Measurements from ENCODE around the gene UFM1.
"Not testable (repeated sequence)": the region's sequence is repeated elsewhere in the genome, so short reads cannot be mapped to it uniquely, and the experiment has no call there.

Gene UFM1

GRCh38 chr13:38366954-38367645, 17.4 kb downstream of the UFM1 start:
- no peak for DNase-seq

DNA sequence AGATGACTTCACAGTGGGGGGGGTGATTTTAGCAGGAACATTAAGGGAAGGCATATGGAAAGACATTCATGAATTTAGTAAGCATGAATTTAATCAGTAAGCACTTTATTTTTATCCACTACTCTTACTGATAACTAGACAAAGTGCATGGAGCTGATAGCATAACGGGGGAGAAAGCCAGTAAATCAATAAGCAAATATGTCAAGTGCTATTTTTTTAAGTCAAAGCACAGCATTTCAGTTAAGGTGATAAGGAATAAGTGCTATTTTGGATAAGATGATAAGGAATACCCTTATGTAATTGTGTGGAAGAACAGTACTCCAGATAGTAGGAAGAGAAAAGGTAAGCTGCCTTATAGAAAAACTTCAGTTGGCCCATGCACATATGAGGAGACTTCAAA, 19.4 kb downstream of the UFM1 start:
- DNase-seq, result no peak

- not testable (repeated sequence) for DNase-seq
Measured at GRCh38 chr13:38370096-38370495, 20.4 kb downstream of the UFM1 start.

DNA sequence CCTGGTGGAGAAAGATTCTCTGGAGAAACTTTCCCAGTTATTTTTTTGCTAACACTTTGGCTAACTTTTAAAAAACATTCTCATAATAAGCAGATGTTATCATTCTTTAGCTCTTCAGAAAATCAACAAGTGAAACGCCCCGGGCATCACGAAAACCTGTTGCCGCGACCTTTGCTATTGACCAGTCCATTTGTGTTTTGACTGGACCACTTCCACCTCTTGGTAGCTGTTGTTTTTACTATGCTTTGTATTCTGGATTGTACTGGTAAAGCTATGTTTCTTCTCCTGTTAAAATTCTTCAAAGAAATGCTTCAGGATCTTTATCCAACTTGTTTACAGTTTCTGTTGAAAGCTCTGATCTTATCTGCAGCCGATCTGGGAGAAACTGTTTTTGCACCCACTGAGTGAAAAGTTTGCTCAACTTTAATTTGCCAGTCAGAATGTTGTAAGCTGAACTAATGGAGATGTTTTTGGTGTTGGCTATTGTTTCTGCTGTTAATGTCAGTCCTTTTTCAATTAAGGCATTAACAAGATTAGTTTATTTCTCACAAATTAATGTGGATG, 23.3 kb downstream of the UFM1 start:
- no peak for DNase-seq

DNA sequence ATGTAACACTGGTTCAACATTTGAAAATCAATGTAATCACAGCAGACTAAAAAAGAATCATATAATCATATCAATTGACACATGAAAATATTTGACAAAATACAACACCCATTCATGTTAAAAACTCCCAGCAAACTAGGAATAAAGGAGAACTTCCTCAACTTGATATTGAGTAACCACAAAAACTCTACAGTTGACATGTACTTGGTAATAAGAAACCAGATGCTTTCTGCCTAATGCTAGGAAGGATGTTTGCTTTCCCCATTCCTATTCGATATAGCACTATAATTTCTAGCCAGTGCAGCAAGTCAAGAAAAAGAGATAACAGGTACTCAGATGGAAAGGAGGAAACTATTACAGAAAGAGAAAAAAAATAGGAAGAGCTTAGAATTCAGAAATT, 26.9 kb downstream of the UFM1 start:
- no peak for DNase-seq

DNA sequence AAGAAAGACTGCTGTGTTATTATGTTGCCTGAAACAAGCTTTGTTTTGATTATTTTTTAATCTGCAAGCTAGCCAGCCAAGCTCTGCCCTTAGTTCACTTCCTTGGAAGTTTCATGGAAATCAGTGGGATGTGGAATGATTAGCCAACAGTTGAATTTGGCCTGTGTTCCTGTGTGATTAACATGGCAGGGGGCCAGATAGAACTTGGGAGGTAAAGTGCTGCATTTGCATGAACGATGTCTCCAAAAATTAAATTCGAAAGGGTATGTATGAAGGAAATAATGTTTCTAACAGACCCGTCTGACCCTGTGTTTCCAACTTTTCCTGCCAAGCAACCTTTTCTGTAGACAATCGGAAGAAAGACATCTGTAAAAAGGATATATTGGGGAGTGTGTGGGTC, 32.2 kb downstream of the UFM1 start:
- DNase-seq, result no peak

GRCh38 chr13:38382946-38383345, 33.3 kb downstream of the UFM1 start:
- no peak for DNase-seq

DNA sequence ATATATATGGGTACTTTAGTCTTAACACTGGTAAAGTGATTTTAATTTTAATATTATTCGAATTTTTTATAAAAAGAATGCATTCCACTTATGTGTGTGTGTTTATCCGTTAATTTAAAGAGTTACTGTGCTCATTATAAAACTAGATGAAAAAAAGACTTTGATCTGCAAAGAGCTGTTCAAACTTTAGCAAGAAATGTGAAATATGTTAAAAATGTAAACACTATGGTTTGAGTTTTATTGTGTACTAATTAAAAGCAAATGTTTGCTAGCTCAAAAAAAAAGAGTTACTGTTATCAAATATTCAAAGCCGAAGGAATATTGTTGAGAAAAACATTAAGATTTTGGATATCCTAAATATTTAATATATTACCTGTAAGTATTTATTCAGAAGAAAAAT, 34.5 kb downstream of the UFM1 start:
- no peak for DNase-seq

- no peak for DNase-seq
Measured at GRCh38 chr13:38385153-38385891, 35.7 kb downstream of the UFM1 start.

DNA sequence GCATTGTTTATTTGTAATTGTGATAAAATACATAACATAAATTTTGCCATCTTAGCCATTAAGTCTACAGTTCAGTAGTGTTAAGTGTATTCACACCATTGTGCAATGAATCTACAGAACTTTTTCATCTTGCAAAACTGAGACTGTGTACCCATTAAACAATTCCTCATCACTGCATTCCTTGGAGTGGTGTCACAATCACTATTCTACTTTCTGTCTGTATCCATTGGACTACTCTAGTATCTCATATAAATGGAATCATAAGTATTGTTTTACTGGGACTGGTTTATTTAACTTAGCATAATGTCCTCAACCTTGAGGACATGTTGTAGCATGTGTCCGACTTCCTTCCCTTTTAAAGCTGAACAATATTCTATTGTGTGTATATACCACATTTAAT, 36.8 kb downstream of the UFM1 start:
- DNase-seq, result no peak

GRCh38 chr13:38391341-38391740, 41.7 kb downstream of the UFM1 start:
- no peak for DNase-seq

GRCh38 chr13:38394777-38395496, 45.3 kb downstream of the UFM1 start:
- DNase-seq, result no peak

DNA sequence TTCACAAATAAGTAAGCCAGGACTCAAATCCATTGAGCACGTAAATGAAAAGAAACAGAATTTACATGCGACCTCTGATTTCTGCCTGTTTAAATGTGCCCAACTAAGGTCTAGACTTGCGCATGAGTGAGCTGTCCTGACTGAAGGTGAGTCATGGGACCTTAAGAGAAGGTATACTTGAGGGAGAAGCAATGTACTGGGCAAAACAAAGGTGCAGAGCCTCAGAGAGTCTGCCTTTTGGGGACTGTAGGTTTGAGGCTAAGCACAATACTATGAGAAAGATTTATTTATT, 45.8 kb downstream of the UFM1 start:
- no peak for DNase-seq

- no peak for DNase-seq
Measured at GRCh38 chr13:38398711-38399493, 49.3 kb downstream of the UFM1 start.

- DNase-seq, result no peak
Measured at GRCh38 chr13:38399535-38399934, 49.9 kb downstream of the UFM1 start.

GRCh38 chr13:38401276-38401675, 51.6 kb downstream of the UFM1 start:
- DNase-seq, result no peak

DNA sequence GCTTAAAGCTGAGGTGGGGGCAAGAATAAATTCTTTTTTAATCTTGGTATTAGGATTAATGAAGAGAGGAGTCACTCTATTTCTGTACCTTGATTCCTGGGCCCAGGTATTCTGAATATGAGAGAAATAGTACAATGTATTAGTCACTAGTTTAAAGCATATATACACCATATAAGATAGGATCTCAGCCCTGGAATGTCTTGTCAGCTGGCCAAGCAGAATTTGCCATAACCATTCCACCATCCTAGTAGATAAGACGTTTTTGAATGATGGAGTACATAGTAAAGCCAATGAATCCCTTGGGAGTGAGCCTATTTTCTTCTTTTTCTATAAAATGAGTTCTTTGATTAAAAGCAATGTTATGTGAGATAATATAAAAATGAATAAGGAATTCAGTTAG, 55.6 kb downstream of the UFM1 start:
- DNase-seq, result no peak

DNA sequence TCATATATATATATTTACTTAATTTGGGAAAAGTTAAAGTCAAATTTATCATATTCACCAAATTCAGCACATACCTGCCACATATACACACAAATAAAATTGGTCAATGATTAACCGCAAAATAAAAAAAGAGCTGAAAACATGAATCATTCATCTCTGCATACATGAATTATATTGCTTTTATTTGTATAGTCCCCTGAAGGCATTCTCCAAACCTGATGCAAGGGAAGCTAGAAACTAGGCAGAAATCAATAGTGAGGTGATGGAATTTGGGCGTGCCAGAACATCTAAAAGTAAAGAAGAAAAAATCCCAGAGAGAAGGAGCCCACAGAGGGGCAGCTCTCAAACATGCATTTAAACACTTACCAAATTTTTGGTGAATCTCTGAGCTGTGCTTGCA, 60.1 kb downstream of the UFM1 start:
- DNase-seq, result no peak

DNA sequence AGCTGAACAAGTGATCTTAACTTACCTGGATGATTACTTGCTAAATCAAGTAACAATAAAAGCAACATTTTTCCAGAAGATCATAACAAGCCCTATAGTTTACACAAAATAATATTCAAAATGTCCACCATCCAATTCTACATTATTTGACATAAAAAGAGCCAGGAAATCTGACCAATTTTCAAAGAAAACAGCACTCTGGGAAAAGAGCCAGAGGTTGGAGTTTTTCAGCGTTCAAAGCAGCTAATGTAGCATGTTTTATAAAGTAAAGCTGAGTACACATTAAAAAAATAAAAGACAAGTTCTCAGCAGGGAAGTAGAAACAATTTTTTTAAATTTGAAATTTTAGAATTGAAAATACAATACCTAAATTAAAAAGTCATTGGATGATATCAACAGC, 62.6 kb downstream of the UFM1 start:
- DNase-seq, result no peak
